Activated T-helper 17 cell treated with anti-CD3 and anti-CD28 coated beads, Interleukin-2, amount 50 U/mL, for 72 hours (primary cell): ENCODE data around the gene DNER. TPM values are rescaled to one million over a fixed set of nuclear protein-coding genes. Genes with fewer than 3 reads are reported as not detected.

Experiments used
- ATAC-seq: fragments of 150-1000 bp; cut with Tn5 transposase; replicated peaks from 2 replicates; pipeline ENCODE4 v1.10.0; 2021; ENCODE audit warnings: mild to moderate bottlenecking, moderate library complexity
- H3K27ac Mint-ChIP-seq: one replicate; pipeline ENCODE4 v1.8.0; 2022; ENCODE audit warnings: mixed read lengths
- H3K27me3 Mint-ChIP-seq: one replicate; pipeline ENCODE4 v1.8.0; 2022; ENCODE audit warnings: mixed read lengths
- H3K36me3 Mint-ChIP-seq: one replicate; pipeline ENCODE4 v1.8.0; 2022; ENCODE audit warnings: low read depth, mild to moderate bottlenecking, mixed read lengths
- H3K4me1 Mint-ChIP-seq: one replicate; pipeline ENCODE4 v1.8.0; 2022; ENCODE audit warnings: mixed read lengths
- H3K4me3 Mint-ChIP-seq: one replicate; pipeline ENCODE4 v1.8.0; 2022; ENCODE audit warnings: mild to moderate bottlenecking, mixed read lengths
- H3K9me3 Mint-ChIP-seq: one replicate; pipeline ENCODE4 v1.8.0; 2022; ENCODE audit warnings: mixed read lengths
- total RNA-seq, 2 donors: library from RNA; stranded (reverse); gene quantifications; one replicate each; pipeline ENCODE4 v1.2.3, GENCODE V29; 2022

DNER gene
- total RNA-seq, 2 donors from 2014 or later = not detected

- Mint-ChIP-seq H3K36me3 (no peaks in the 10 kb centered on the region), H3K27me3 (no peaks in the 10 kb centered on the region), H3K4me3 (no peak overlapping the region), H3K9me3 (no peaks in the 10 kb centered on the region), H3K4me1 (no peaks in the 10 kb centered on the region), H3K27ac (no peak overlapping the region)
- no peak for ATAC-seq
Observed at GRCh38 chr2:229434187-229434586, 280.2 kb downstream of the DNER start.

GRCh38 chr2:229433351-229433750 is 281.0 kb downstream of the DNER start:
- no peaks in the 10 kb centered on the region for H3K9me3 Mint-ChIP-seq
- no peak overlapping the region for H3K27ac Mint-ChIP-seq
- H3K36me3 Mint-ChIP-seq = no peaks in the 10 kb centered on the region
- H3K4me3 Mint-ChIP-seq = no peak overlapping the region
- ATAC-seq = no peak
- H3K4me1 Mint-ChIP-seq = no peaks in the 10 kb centered on the region
- peaks cover 5% of the 10 kb centered on the region for H3K27me3 Mint-ChIP-seq

GRCh38 chr2:229431327-229431954 is 282.9 kb downstream of the DNER start:
- no peaks in the 10 kb centered on the region for H3K9me3 Mint-ChIP-seq
- no peaks in the 10 kb centered on the region for H3K4me1 Mint-ChIP-seq
- ATAC-seq = no peak
- H3K27me3 Mint-ChIP-seq = peaks cover 10% of the 10 kb centered on the region
- no peak overlapping the region for H3K27ac Mint-ChIP-seq
- H3K36me3 Mint-ChIP-seq = no peaks in the 10 kb centered on the region
- H3K4me3 Mint-ChIP-seq = no peak overlapping the region

- Mint-ChIP-seq H3K4me3 (no peak overlapping the region), H3K27ac (no peak overlapping the region), H3K36me3 (no peaks in the 10 kb centered on the region), H3K4me1 (no peaks in the 10 kb centered on the region), H3K27me3 (peaks cover 10% of the 10 kb centered on the region), H3K9me3 (no peaks in the 10 kb centered on the region)
- no peak for ATAC-seq
Observed at GRCh38 chr2:229429589-229429988, 284.8 kb downstream of the DNER start.

- Mint-ChIP-seq H3K4me1 (no peaks in the 10 kb centered on the region), H3K9me3 (no peaks in the 10 kb centered on the region), H3K4me3 (no peak overlapping the region), H3K36me3 (no peaks in the 10 kb centered on the region), H3K27ac (no peak overlapping the region), H3K27me3 (peaks cover 10% of the 10 kb centered on the region)
- ATAC-seq = no peak
Observed at GRCh38 chr2:229426464-229426863, 287.9 kb downstream of the DNER start.

GRCh38 chr2:229425598-229425997 is 288.8 kb downstream of the DNER start:
- Mint-ChIP-seq H3K4me1 (no peaks in the 10 kb centered on the region), H3K9me3 (no peaks in the 10 kb centered on the region), H3K4me3 (no peak overlapping the region), H3K27ac (no peak overlapping the region), H3K27me3 (peaks cover 10% of the 10 kb centered on the region), H3K36me3 (no peaks in the 10 kb centered on the region)
- no peak for ATAC-seq

GRCh38 chr2:229422063-229422462 is 292.3 kb downstream of the DNER start:
- Mint-ChIP-seq H3K27ac (no peak overlapping the region), H3K36me3 (no peaks in the 10 kb centered on the region), H3K4me1 (no peaks in the 10 kb centered on the region), H3K4me3 (no peak overlapping the region), H3K9me3 (no peaks in the 10 kb centered on the region), H3K27me3 (peaks cover 8% of the 10 kb centered on the region)
- no peak for ATAC-seq

- Mint-ChIP-seq H3K27me3 (peaks cover 12% of the 10 kb centered on the region), H3K4me1 (no peaks in the 10 kb centered on the region), H3K4me3 (no peak overlapping the region), H3K27ac (no peak overlapping the region), H3K36me3 (no peaks in the 10 kb centered on the region), H3K9me3 (no peaks in the 10 kb centered on the region)
- no peak for ATAC-seq
Observed at GRCh38 chr2:229419158-229419557, 295.2 kb downstream of the DNER start.

- H3K27ac Mint-ChIP-seq = no peak overlapping the region
- no peaks in the 10 kb centered on the region for H3K36me3 Mint-ChIP-seq
- H3K27me3 Mint-ChIP-seq = peaks cover 12% of the 10 kb centered on the region
- no peaks in the 10 kb centered on the region for H3K9me3 Mint-ChIP-seq
- no peaks in the 10 kb centered on the region for H3K4me1 Mint-ChIP-seq
- no peak overlapping the region for H3K4me3 Mint-ChIP-seq
- no peak for ATAC-seq
Observed at GRCh38 chr2:229417916-229418315, 296.4 kb downstream of the DNER start.

GRCh38 chr2:229417176-229417575 is 297.2 kb downstream of the DNER start:
- Mint-ChIP-seq H3K9me3 (no peaks in the 10 kb centered on the region), H3K27ac (no peak overlapping the region), H3K4me1 (no peaks in the 10 kb centered on the region), H3K4me3 (no peak overlapping the region), H3K36me3 (no peaks in the 10 kb centered on the region), H3K27me3 (peaks cover 15% of the 10 kb centered on the region)
- no peak for ATAC-seq

GRCh38 chr2:229416116-229416694 is 298.1 kb downstream of the DNER start:
- Mint-ChIP-seq H3K27ac (no peak overlapping the region), H3K36me3 (no peaks in the 10 kb centered on the region), H3K27me3 (peaks cover 15% of the 10 kb centered on the region), H3K4me1 (no peaks in the 10 kb centered on the region), H3K9me3 (no peaks in the 10 kb centered on the region), H3K4me3 (no peak overlapping the region)
- no peak for ATAC-seq

GRCh38 chr2:229414631-229415030 is 299.7 kb downstream of the DNER start:
- Mint-ChIP-seq H3K4me3 (no peak overlapping the region), H3K4me1 (no peaks in the 10 kb centered on the region)

GRCh38 chr2:229412686-229413085 is 301.7 kb downstream of the DNER start:
- no peak overlapping the region for H3K4me3 Mint-ChIP-seq
- H3K4me1 Mint-ChIP-seq = no peaks in the 10 kb centered on the region
- no peak overlapping the region for H3K27ac Mint-ChIP-seq
- peaks cover 14% of the 10 kb centered on the region for H3K27me3 Mint-ChIP-seq
- H3K36me3 Mint-ChIP-seq = no peaks in the 10 kb centered on the region
- peaks cover 3% of the 10 kb centered on the region for H3K9me3 Mint-ChIP-seq
- ATAC-seq = no peak

More at GRCh38 chr2:229414631-229415030, 299.7 kb downstream of the DNER start:
- Mint-ChIP-seq H3K36me3 (no peaks in the 10 kb centered on the region), H3K27ac (no peak overlapping the region), H3K9me3 (peaks cover 3% of the 10 kb centered on the region), H3K27me3 (peaks cover 18% of the 10 kb centered on the region)
- ATAC-seq = no peak

GRCh38 chr2:229410946-229411345 is 303.4 kb downstream of the DNER start:
- H3K27ac Mint-ChIP-seq = no peak overlapping the region
- ATAC-seq = no peak
- H3K4me3 Mint-ChIP-seq = no peak overlapping the region
- H3K4me1 Mint-ChIP-seq = no peaks in the 10 kb centered on the region
- H3K9me3 Mint-ChIP-seq = peaks cover 7% of the 10 kb centered on the region
- H3K36me3 Mint-ChIP-seq = no peaks in the 10 kb centered on the region
- peaks cover 10% of the 10 kb centered on the region for H3K27me3 Mint-ChIP-seq

GRCh38 chr2:229410264-229410663 is 304.1 kb downstream of the DNER start:
- Mint-ChIP-seq H3K4me3 (no peak overlapping the region), H3K4me1 (no peaks in the 10 kb centered on the region), H3K27ac (no peak overlapping the region), H3K36me3 (no peaks in the 10 kb centered on the region), H3K27me3 (peaks cover 10% of the 10 kb centered on the region), H3K9me3 (peaks cover 7% of the 10 kb centered on the region)
- ATAC-seq = no peak
